A549 (cell line): ENCODE measurements around the gene PASK. TPM values are rescaled to one million over a fixed set of nuclear protein-coding genes. Genes with fewer than 3 reads are reported as not detected.

Experiments
- ATAC-seq, 2 experiments: fragments of 200-7000 bp in 1 of 2; fragments of >200 bp in 1 of 2; cut with Nextera tagmentation in 1 of 2; cut with Tn5 transposase in 1 of 2; 3 replicates each; pipeline versions ENCODE4 v1.8.0 to v1.9.1; 2018 to 2020; ENCODE audit warnings: mild to moderate bottlenecking in 1 of 2, moderate library complexity in 1 of 2
- CTCF ChIA-PET: fragments of 300-600 bp; sonication (Branson Sonifier 250); formaldehyde crosslinking; extraction: SDS; loops from one replicate; lab custom pipeline; 2021; ENCODE audit warnings: antibody characterized with exemption, inconsistent platforms; lab: Yijun Ruan, JAX
- POLR2A ChIA-PET: fragments of 350-600 bp; formaldehyde crosslinking; extraction: SDS; loops from one replicate; lab custom pipeline; 2021; ENCODE audit warnings: antibody characterized with exemption, inconsistent platforms; lab: Yijun Ruan, JAX
- DNase-seq, 2 experiments: peaks; one replicate each; pipeline versions ENCODE4 v3.0.0 to v3.0.0-alpha.2; 2011 to 2016; ENCODE audit warnings: low read depth in 1 of 2, low spot score in 1 of 2
- FAIRE-seq: peaks from 2 replicates; lab custom pipeline; 2011; peaks lifted over from hg19 to GRCh38; lab: Jason Lieb, UNC
- H3K27ac ChIP-seq, 2 experiments: fragments of >200 bp; sonication (Bioruptor Twin); formaldehyde crosslinking; 3 replicates each; pipeline ENCODE4 v1.5.1; 2016 to 2017
- H3K4me1 ChIP-seq: fragments of >200 bp; sonication (Bioruptor Twin); formaldehyde crosslinking; 3 replicates; pipeline ENCODE4 v1.6.1; 2016
- H3K4me2 ChIP-seq: fragments of >200 bp; sonication (Bioruptor Twin); formaldehyde crosslinking; 3 replicates; pipeline ENCODE4 v1.6.1; 2016
- H3K4me3 ChIP-seq: fragments of >200 bp; sonication (Bioruptor Twin); formaldehyde crosslinking; 3 replicates; pipeline ENCODE4 v1.5.1; 2016
- H3K9me3 ChIP-seq: fragments of >200 bp; sonication (Bioruptor Twin); formaldehyde crosslinking; 3 replicates; pipeline ENCODE4 v1.6.1; 2016
- BHLHE40 ChIP-seq: IDR thresholded peaks from 2 replicates; pipeline ENCODE4 v1.6.1; 2012; ENCODE audit warnings: low read depth, low read length, inconsistent platforms
- CBX2 ChIP-seq: fragments of 200-600 bp; sonication (generic); IDR thresholded peaks from 2 replicates; pipeline ENCODE4 v1.6.1; 2016; ENCODE audit warnings: low read depth, mild to moderate bottlenecking, borderline replicate concordance
- CBX8 ChIP-seq: fragments of 200-600 bp; sonication (generic); IDR thresholded peaks from 2 replicates; pipeline ENCODE4 v1.6.1; 2016
- CHD2 ChIP-seq: fragments of 150-350 bp; IDR thresholded peaks from 2 replicates; pipeline ENCODE4 v1.6.1; 2014; ENCODE audit warnings: low read length; ENCODE audit not compliant: partially characterized antibody
- CHD4 ChIP-seq: fragments of 200-600 bp; sonication (generic); IDR thresholded peaks from 2 replicates; pipeline ENCODE4 v1.6.1; 2016; ENCODE audit warnings: antibody characterized with exemption, mild to moderate bottlenecking, borderline replicate concordance
- EP300 ChIP-seq, 2 experiments: fragments of >200 bp; sonication (Bioruptor Twin); formaldehyde crosslinking; IDR thresholded peaks; 2 replicates in 1 of 2; 3 replicates in 1 of 2; pipeline ENCODE4 v1.6.1; 2016 to 2017
- FOSB ChIP-seq: fragments of 250-450 bp; sonication (Bioruptor Pico); IDR thresholded peaks from 2 replicates; pipeline ENCODE4 v1.5.0; 2020; ENCODE audit warnings: mild to moderate bottlenecking, moderate library complexity
- FOXS1 ChIP-seq: fragments of 250-450 bp; sonication (Bioruptor Pico); IDR thresholded peaks from 2 replicates; pipeline ENCODE4 v1.5.0; 2020; ENCODE audit warnings: mild to moderate bottlenecking, moderate library complexity
- GATA3 ChIP-seq: IDR thresholded peaks from 2 replicates; pipeline ENCODE4 v1.6.1; 2012; ENCODE audit warnings: borderline replicate concordance
- HDAC2 ChIP-seq: fragments of 200-600 bp; sonication (generic); IDR thresholded peaks from 2 replicates; pipeline ENCODE4 v1.6.1; 2016
- HOXA7 ChIP-seq: fragments of 250-450 bp; sonication (Bioruptor Pico); IDR thresholded peaks from 2 replicates; pipeline ENCODE4 v1.5.0; 2020; ENCODE audit warnings: mild to moderate bottlenecking, moderate library complexity
- JUNB ChIP-seq: fragments of >200 bp; sonication (Bioruptor Twin); formaldehyde crosslinking; IDR thresholded peaks from 2 replicates; pipeline ENCODE4 v1.6.1; 2016
- KDM1A ChIP-seq: fragments of 200-600 bp; sonication (generic); IDR thresholded peaks from 2 replicates; pipeline ENCODE4 v1.6.1; 2016; ENCODE audit warnings: low read depth, mild to moderate bottlenecking
- KDM5A ChIP-seq: fragments of 200-600 bp; sonication (generic); IDR thresholded peaks from 2 replicates; pipeline ENCODE4 v1.6.1; 2016; ENCODE audit warnings: antibody characterized with exemption, mild to moderate bottlenecking
- MAFK ChIP-seq: fragments of 450-650 bp; IDR thresholded peaks from 2 replicates; pipeline ENCODE4 v1.6.1; 2014; ENCODE audit not compliant: partially characterized antibody
- MYC ChIP-seq: IDR thresholded peaks from 2 replicates; pipeline ENCODE4 v1.6.1; 2012; ENCODE audit warnings: mild to moderate bottlenecking, inconsistent platforms, low read length, improper control_type of control experiment, borderline replicate concordance
- NPAS2 ChIP-seq: fragments of 250-450 bp; sonication (Bioruptor Pico); IDR thresholded peaks from 2 replicates; pipeline ENCODE4 v1.8.0; 2022; ENCODE audit warnings: mild to moderate bottlenecking, moderate library complexity, borderline replicate concordance
- PHF8 ChIP-seq: fragments of 200-600 bp; sonication (generic); IDR thresholded peaks from 2 replicates; pipeline ENCODE4 v1.6.1; 2016; ENCODE audit warnings: low read depth, mild to moderate bottlenecking, antibody characterized with exemption, moderate library complexity, borderline replicate concordance
- RAD21 ChIP-seq, 2 experiments: fragments of >200 bp in 1 of 2; sonication (Bioruptor Twin) in 1 of 2; formaldehyde crosslinking in 1 of 2; IDR thresholded peaks in 1 of 2; conservative IDR thresholded peaks in 1 of 2; 2 replicates in 1 of 2; 3 replicates in 1 of 2; pipeline ENCODE4 v1.6.1; 2012 to 2018; ENCODE audit warnings: inconsistent platforms in 1 of 2
- RFX5 ChIP-seq: fragments of 450-650 bp; IDR thresholded peaks from 2 replicates; pipeline ENCODE4 v1.7.1; 2014; ENCODE audit warnings: antibody characterized with exemption, mild to moderate bottlenecking, moderate library complexity
- RNF2 ChIP-seq: fragments of 200-600 bp; sonication (generic); IDR thresholded peaks from 2 replicates; pipeline ENCODE4 v1.6.1; 2016; ENCODE audit warnings: low read depth, mild to moderate bottlenecking, antibody characterized with exemption, moderate library complexity, borderline replicate concordance
- SMC3 ChIP-seq: fragments of >200 bp; sonication (Bioruptor Twin); formaldehyde crosslinking; IDR thresholded peaks from 3 replicates; pipeline ENCODE4 v1.6.1; 2018; ENCODE audit warnings: inconsistent platforms
- SREBF2 ChIP-seq: fragments of 450-650 bp; IDR thresholded peaks from 2 replicates; pipeline ENCODE4 v1.6.1; 2014; ENCODE audit warnings: mild to moderate bottlenecking, moderate library complexity
- TFCP2L1 ChIP-seq: fragments of 250-450 bp; sonication (Bioruptor Pico); IDR thresholded peaks from 2 replicates; pipeline ENCODE4 v1.5.0; 2021; ENCODE audit warnings: mild to moderate bottlenecking
- TP53 ChIP-seq: fragments of 250-450 bp; sonication (Bioruptor Pico); IDR thresholded peaks from 2 replicates; pipeline ENCODE4 v1.5.0; 2021; ENCODE audit warnings: mild to moderate bottlenecking, moderate library complexity
- WGBS: methylation state at CpG from one replicate; pipeline ENCODE4 v1.1.6; 2017; ENCODE audit errors: missing lambda C conversion rate; 5-methylcytosine and 5-hydroxymethylcytosine counted together
- polyA plus RNA-seq, 4 experiments: library from polyadenylated mRNA; depleted of rRNA in 3 of 4; stranded (reverse); fragments of >200 nt; fragmentation: RNase III in 1 of 4; extraction: RNeasy Plus Mini Kit Qiagen cat#74134 plus additional on column Dnase treatment in 1 of 4; gene quantifications; 2 replicates in 3 of 4; 3 replicates in 1 of 4; pipeline ENCODE4 v1.2.3, GENCODE V29; 2011 to 2017
- TF ChIP-seq, protein P1 (sequence below): IDR thresholded peaks from 2 replicates; pipeline ENCODE4 v1.6.1; 2012
- TF ChIP-seq, protein P2 (sequence below): fragments of 250-450 bp; sonication (Bioruptor Pico); IDR thresholded peaks from 2 replicates; pipeline ENCODE4 v1.5.0; 2021; ENCODE audit warnings: mild to moderate bottlenecking, moderate library complexity, borderline replicate concordance
- TF ChIP-seq, protein P3 (sequence below): fragments of >200 bp; sonication (Bioruptor Twin); formaldehyde crosslinking; IDR thresholded peaks from 3 replicates; pipeline ENCODE4 v1.5.1; 2016
- TF ChIP-seq, protein P4 (sequence below): fragments of >200 bp; sonication (Bioruptor Twin); formaldehyde crosslinking; IDR thresholded peaks from 3 replicates; pipeline ENCODE4 v1.6.1; 2016

The PASK gene
- polyA plus RNA-seq, 2 of the 4 experiments (the other 2 are of a cell fraction) = 7.4 to 12.4 TPM

DNA sequence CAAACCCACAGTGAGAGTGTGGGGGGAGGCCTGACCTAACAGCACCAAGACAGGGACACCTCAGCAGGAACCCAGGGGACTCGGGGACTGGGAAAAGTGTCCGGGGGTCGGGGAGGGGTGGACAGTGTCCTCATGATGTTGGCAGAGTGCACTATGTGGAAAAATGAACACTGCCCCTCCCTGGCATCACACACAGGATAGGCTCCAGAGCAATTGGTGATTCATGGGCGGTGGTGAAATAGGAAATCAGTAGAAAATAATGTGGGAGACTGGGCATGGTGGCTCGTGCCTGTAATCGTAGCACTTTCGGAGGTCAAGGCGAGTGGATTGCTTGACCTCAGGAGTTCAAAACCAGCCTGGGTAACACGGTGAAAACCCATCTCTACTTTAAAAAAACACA is 35.6 kb upstream of the PASK start:
- ATAC-seq (no peak), DNase-seq (no peak), FAIRE-seq (no peak)
- Histone ChIP-seq H3K27ac (no peak overlapping the region), H3K4me1 (peaks cover 6% of the 10 kb centered on the region; the same call in 1 of the 3 replicates), H3K4me3 (no peak overlapping the region), H3K9me3 (no peaks in the 10 kb centered on the region), H3K4me2 (no peak overlapping the region)
- ChIA-PET POLR2A (interaction anchor here (0.6 kb wide), 1 partner anchor 472 kb away, joined by 3 read pairs; no protein-coding TSS in a partner anchor), CTCF (interaction anchor here (1.8 kb wide), 1 partner anchor 34 kb away, joined by 5 read pairs; no protein-coding TSS in a partner anchor)
- TF ChIP-seq CHD4 (no peak), MYC (no peak), JUNB (no peak), EP300 (IDR thresholded peaks at IDR 0.05) (no peak), CBX2 (no peak), CBX8 (no peak), TFCP2L1 (CRISPR knock-in tag) (no peak), RNF2 (no peak), FOSB (CRISPR knock-in tag) (no peak), MAFK (no peak), NPAS2 (CRISPR knock-in tag) (no peak), BHLHE40 (no peak), CHD2 (no peak), KDM5A (no peak), FOXS1 (CRISPR knock-in tag) (no peak), HOXA7 (CRISPR knock-in tag) (no peak)
- TF ChIP-seq, protein P1, sequence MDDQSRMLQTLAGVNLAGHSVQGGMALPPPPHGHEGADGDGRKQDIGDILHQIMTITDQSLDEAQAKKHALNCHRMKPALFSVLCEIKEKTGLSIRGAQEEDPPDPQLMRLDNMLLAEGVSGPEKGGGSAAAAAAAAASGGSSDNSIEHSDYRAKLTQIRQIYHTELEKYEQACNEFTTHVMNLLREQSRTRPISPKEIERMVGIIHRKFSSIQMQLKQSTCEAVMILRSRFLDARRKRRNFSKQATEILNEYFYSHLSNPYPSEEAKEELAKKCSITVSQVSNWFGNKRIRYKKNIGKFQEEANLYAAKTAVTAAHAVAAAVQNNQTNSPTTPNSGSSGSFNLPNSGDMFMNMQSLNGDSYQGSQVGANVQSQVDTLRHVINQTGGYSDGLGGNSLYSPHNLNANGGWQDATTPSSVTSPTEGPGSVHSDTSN = no peak
- TF ChIP-seq, protein P2, sequence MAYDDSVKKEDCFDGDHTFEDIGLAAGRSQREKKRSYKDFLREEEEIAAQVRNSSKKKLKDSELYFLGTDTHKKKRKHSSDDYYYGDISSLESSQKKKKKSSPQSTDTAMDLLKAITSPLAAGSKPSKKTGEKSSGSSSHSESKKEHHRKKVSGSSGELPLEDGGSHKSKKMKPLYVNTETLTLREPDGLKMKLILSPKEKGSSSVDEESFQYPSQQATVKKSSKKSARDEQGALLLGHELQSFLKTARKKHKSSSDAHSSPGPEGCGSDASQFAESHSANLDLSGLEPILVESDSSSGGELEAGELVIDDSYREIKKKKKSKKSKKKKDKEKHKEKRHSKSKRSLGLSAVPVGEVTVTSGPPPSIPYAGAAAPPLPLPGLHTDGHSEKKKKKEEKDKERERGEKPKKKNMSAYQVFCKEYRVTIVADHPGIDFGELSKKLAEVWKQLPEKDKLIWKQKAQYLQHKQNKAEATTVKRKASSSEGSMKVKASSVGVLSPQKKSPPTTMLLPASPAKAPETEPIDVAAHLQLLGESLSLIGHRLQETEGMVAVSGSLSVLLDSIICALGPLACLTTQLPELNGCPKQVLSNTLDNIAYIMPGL (CRISPR knock-in tag) = no peak
- TF ChIP-seq, protein P3, sequence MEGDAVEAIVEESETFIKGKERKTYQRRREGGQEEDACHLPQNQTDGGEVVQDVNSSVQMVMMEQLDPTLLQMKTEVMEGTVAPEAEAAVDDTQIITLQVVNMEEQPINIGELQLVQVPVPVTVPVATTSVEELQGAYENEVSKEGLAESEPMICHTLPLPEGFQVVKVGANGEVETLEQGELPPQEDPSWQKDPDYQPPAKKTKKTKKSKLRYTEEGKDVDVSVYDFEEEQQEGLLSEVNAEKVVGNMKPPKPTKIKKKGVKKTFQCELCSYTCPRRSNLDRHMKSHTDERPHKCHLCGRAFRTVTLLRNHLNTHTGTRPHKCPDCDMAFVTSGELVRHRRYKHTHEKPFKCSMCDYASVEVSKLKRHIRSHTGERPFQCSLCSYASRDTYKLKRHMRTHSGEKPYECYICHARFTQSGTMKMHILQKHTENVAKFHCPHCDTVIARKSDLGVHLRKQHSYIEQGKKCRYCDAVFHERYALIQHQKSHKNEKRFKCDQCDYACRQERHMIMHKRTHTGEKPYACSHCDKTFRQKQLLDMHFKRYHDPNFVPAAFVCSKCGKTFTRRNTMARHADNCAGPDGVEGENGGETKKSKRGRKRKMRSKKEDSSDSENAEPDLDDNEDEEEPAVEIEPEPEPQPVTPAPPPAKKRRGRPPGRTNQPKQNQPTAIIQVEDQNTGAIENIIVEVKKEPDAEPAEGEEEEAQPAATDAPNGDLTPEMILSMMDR = no peak
- TF ChIP-seq, protein P4, sequence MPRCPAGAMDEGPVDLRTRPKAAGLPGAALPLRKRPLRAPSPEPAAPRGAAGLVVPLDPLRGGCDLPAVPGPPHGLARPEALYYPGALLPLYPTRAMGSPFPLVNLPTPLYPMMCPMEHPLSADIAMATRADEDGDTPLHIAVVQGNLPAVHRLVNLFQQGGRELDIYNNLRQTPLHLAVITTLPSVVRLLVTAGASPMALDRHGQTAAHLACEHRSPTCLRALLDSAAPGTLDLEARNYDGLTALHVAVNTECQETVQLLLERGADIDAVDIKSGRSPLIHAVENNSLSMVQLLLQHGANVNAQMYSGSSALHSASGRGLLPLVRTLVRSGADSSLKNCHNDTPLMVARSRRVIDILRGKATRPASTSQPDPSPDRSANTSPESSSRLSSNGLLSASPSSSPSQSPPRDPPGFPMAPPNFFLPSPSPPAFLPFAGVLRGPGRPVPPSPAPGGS = no peak
- 72% methylated on average over 9 of the region's 9 CpGs for WGBS

DNA sequence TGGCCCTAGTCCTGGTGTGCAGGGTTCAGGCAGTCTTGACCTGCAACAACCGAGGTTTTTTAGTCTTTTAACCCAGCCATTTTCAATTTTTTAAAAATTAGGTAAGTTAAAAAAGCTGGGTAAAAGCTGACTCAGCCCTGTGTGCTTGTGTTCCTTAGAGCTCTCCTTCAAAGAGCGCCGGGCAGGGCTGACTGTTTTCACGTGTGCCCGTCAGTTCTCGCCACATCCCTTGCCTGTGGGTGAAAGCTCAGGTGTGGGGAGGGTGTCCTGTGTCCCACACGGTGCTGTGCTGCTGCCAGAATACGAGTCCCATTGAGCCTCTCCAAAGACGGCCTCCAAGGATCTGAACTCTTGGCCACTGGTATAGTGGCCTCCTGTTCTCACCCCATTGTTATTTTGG is 33.9 kb upstream of the PASK start:
- DNase-seq (no peak), FAIRE-seq (no peak), ATAC-seq (no peak)
- H3K4me3 ChIP-seq = no peak overlapping the region
- ChIA-PET CTCF (no interaction called here), POLR2A (no interaction called here)
- WGBS = 84% methylated on average over 9 of the region's 9 CpGs
- H3K27ac ChIP-seq = no peak overlapping the region
- H3K4me2 ChIP-seq = no peak overlapping the region
- H3K9me3 ChIP-seq = no peaks in the 10 kb centered on the region
- peaks cover 4% of the 10 kb centered on the region; the same call in 1 of the 3 replicates for H3K4me1 ChIP-seq
- TF ChIP-seq RNF2 (no peak), SMC3 (no peak), RAD21 (conservative IDR thresholded peaks at IDR 0.05 in 1 of 2, IDR thresholded peaks at IDR 0.05 in 1 of 2) (no peak), TP53 (no peak), EP300 (IDR thresholded peaks at IDR 0.05) (no peak), CHD4 (no peak), GATA3 (no peak), BHLHE40 (no peak), HDAC2 (no peak), RFX5 (no peak), SREBF2 (no peak), PHF8 (no peak), KDM1A (no peak)
- TF ChIP-seq, protein P3 = no peak
- TF ChIP-seq, protein P1 = no peak
